ENCODE results near the gene SFXN3.
A peak's percentile ranks its signal among the peaks of the same experiment; 100 is the strongest.

SFXN3 gene

GRCh38 chr10:101040851-101041250, 9.8 kb downstream of the SFXN3 start:
- peaks cover 11% of the 10 kb centered on the region for H3K4me1 ChIP-seq (ENCODE audit: control insufficient read depth, insufficient read depth, low read length)
- H3K27ac ChIP-seq (ENCODE audit: low read depth, low read length) = no peak overlapping the region
- no peaks in the 10 kb centered on the region for H3K9me3 ChIP-seq (ENCODE audit: control insufficient read depth, insufficient read depth, low read length)
- no peaks in the 10 kb centered on the region for H3K36me3 ChIP-seq (ENCODE audit: control insufficient read depth, insufficient read depth, low read length)
- no peak overlapping the region for H3K9ac ChIP-seq (ENCODE audit: low read depth, low read length)
- no peak overlapping the region for H3K4me3 ChIP-seq (ENCODE audit: low read depth, low read length)
- peaks cover 30% of the 10 kb centered on the region for H3K27me3 ChIP-seq (ENCODE audit: control insufficient read depth, insufficient read depth, low read length)

- no peak overlapping the region for H3K4me3 ChIP-seq (ENCODE audit: low read depth, low read length)
- no peaks in the 10 kb centered on the region for H3K36me3 ChIP-seq (ENCODE audit: control insufficient read depth, insufficient read depth, low read length)
- H3K9ac ChIP-seq (ENCODE audit: low read depth, low read length) = no peak overlapping the region
- no peaks in the 10 kb centered on the region for H3K9me3 ChIP-seq (ENCODE audit: control insufficient read depth, insufficient read depth, low read length)
- H3K27ac ChIP-seq (ENCODE audit: low read depth, low read length) = no peak overlapping the region
- H3K27me3 ChIP-seq (ENCODE audit: control insufficient read depth, insufficient read depth, low read length) = peaks cover 31% of the 10 kb centered on the region
- peaks cover 11% of the 10 kb centered on the region for H3K4me1 ChIP-seq (ENCODE audit: control insufficient read depth, insufficient read depth, low read length)
Measured at GRCh38 chr10:101041252-101041761, 10.3 kb downstream of the SFXN3 start.

GRCh38 chr10:101042118-101042517, 11.1 kb downstream of the SFXN3 start:
- Histone ChIP-seq H3K4me3 (ENCODE audit: low read depth, low read length) (peak overlapping the region; percentile 76; the same call in 1 of the 2 replicates), H3K9me3 (ENCODE audit: control insufficient read depth, insufficient read depth, low read length) (no peaks in the 10 kb centered on the region), H3K9ac (ENCODE audit: low read depth, low read length) (no peak overlapping the region), H3K36me3 (ENCODE audit: control insufficient read depth, insufficient read depth, low read length) (no peaks in the 10 kb centered on the region), H3K27me3 (ENCODE audit: control insufficient read depth, insufficient read depth, low read length) (peaks cover 39% of the 10 kb centered on the region), H3K4me1 (ENCODE audit: control insufficient read depth, insufficient read depth, low read length) (peaks cover 18% of the 10 kb centered on the region), H3K27ac (ENCODE audit: low read depth, low read length) (no peak overlapping the region)

- Histone ChIP-seq H3K36me3 (ENCODE audit: control insufficient read depth, insufficient read depth, low read length) (no peaks in the 10 kb centered on the region), H3K9me3 (ENCODE audit: control insufficient read depth, insufficient read depth, low read length) (no peaks in the 10 kb centered on the region), H3K4me3 (ENCODE audit: low read depth, low read length) (peak overlapping the region; percentile 76), H3K4me1 (ENCODE audit: control insufficient read depth, insufficient read depth, low read length) (peaks cover 21% of the 10 kb centered on the region), H3K9ac (ENCODE audit: low read depth, low read length) (peak overlapping the region; percentile 24; the same call in 1 of the 2 replicates), H3K27me3 (ENCODE audit: control insufficient read depth, insufficient read depth, low read length) (peaks cover 46% of the 10 kb centered on the region), H3K27ac (ENCODE audit: low read depth, low read length) (peak overlapping the region; percentile 61)
Measured at GRCh38 chr10:101042667-101043362, 11.8 kb downstream of the SFXN3 start.

GRCh38 chr10:101043363-101043707, 12.3 kb downstream of the SFXN3 start:
- Histone ChIP-seq H3K4me1 (ENCODE audit: control insufficient read depth, insufficient read depth, low read length) (peaks cover 23% of the 10 kb centered on the region), H3K4me3 (ENCODE audit: low read depth, low read length) (peak overlapping the region; percentile 76), H3K27me3 (ENCODE audit: control insufficient read depth, insufficient read depth, low read length) (peaks cover 51% of the 10 kb centered on the region)

GRCh38 chr10:101044117-101044516, 13.1 kb downstream of the SFXN3 start:
- no peak overlapping the region for H3K27ac ChIP-seq (ENCODE audit: low read depth, low read length)
- no peak overlapping the region for H3K9ac ChIP-seq (ENCODE audit: low read depth, low read length)
- H3K36me3 ChIP-seq (ENCODE audit: control insufficient read depth, insufficient read depth, low read length) = no peaks in the 10 kb centered on the region
- peaks cover 59% of the 10 kb centered on the region for H3K27me3 ChIP-seq (ENCODE audit: control insufficient read depth, insufficient read depth, low read length)
- H3K4me3 ChIP-seq (ENCODE audit: low read depth, low read length) = no peak overlapping the region
- H3K4me1 ChIP-seq (ENCODE audit: control insufficient read depth, insufficient read depth, low read length) = peaks cover 31% of the 10 kb centered on the region
- no peaks in the 10 kb centered on the region for H3K9me3 ChIP-seq (ENCODE audit: control insufficient read depth, insufficient read depth, low read length)

More at GRCh38 chr10:101043363-101043707, 12.3 kb downstream of the SFXN3 start:
- peak overlapping the region; percentile 24; the same call in 1 of the 2 replicates for H3K9ac ChIP-seq (ENCODE audit: low read depth, low read length)
- H3K9me3 ChIP-seq (ENCODE audit: control insufficient read depth, insufficient read depth, low read length) = no peaks in the 10 kb centered on the region
- peak overlapping the region; percentile 61 for H3K27ac ChIP-seq (ENCODE audit: low read depth, low read length)
- H3K36me3 ChIP-seq (ENCODE audit: control insufficient read depth, insufficient read depth, low read length) = no peaks in the 10 kb centered on the region

- Histone ChIP-seq H3K9me3 (ENCODE audit: control insufficient read depth, insufficient read depth, low read length) (no peaks in the 10 kb centered on the region), H3K4me1 (ENCODE audit: control insufficient read depth, insufficient read depth, low read length) (peaks cover 38% of the 10 kb centered on the region), H3K9ac (ENCODE audit: low read depth, low read length) (no peak overlapping the region), H3K4me3 (ENCODE audit: low read depth, low read length) (peak overlapping the region; percentile 8; the same call in 1 of the 2 replicates), H3K27me3 (ENCODE audit: control insufficient read depth, insufficient read depth, low read length) (peaks cover 84% of the 10 kb centered on the region), H3K27ac (ENCODE audit: low read depth, low read length) (no peak overlapping the region), H3K36me3 (ENCODE audit: control insufficient read depth, insufficient read depth, low read length) (no peaks in the 10 kb centered on the region)
Measured at GRCh38 chr10:101046332-101047238, 15.6 kb downstream of the SFXN3 start.

GRCh38 chr10:101047268-101047667, 16.2 kb downstream of the SFXN3 start:
- H3K36me3 ChIP-seq (ENCODE audit: control insufficient read depth, insufficient read depth, low read length) = no peaks in the 10 kb centered on the region
- no peaks in the 10 kb centered on the region for H3K9me3 ChIP-seq (ENCODE audit: control insufficient read depth, insufficient read depth, low read length)
- peak overlapping the region; percentile 8; the same call in 1 of the 2 replicates for H3K4me3 ChIP-seq (ENCODE audit: low read depth, low read length)
- H3K9ac ChIP-seq (ENCODE audit: low read depth, low read length) = no peak overlapping the region
- peaks cover 37% of the 10 kb centered on the region for H3K4me1 ChIP-seq (ENCODE audit: control insufficient read depth, insufficient read depth, low read length)
- no peak overlapping the region for H3K27ac ChIP-seq (ENCODE audit: low read depth, low read length)
- peaks cover 91% of the 10 kb centered on the region for H3K27me3 ChIP-seq (ENCODE audit: control insufficient read depth, insufficient read depth, low read length)

- no peaks in the 10 kb centered on the region for H3K36me3 ChIP-seq (ENCODE audit: control insufficient read depth, insufficient read depth, low read length)
- H3K4me3 ChIP-seq (ENCODE audit: low read depth, low read length) = peak overlapping the region; percentile 36; the same call in 1 of the 2 replicates
- no peaks in the 10 kb centered on the region for H3K9me3 ChIP-seq (ENCODE audit: control insufficient read depth, insufficient read depth, low read length)
- H3K9ac ChIP-seq (ENCODE audit: low read depth, low read length) = no peak overlapping the region
- peaks cover 90% of the 10 kb centered on the region for H3K27me3 ChIP-seq (ENCODE audit: control insufficient read depth, insufficient read depth, low read length)
- H3K27ac ChIP-seq (ENCODE audit: low read depth, low read length) = no peak overlapping the region
- H3K4me1 ChIP-seq (ENCODE audit: control insufficient read depth, insufficient read depth, low read length) = peaks cover 32% of the 10 kb centered on the region
Measured at GRCh38 chr10:101047961-101048892, 17.2 kb downstream of the SFXN3 start.

All from HUES48 (cell line).